ENCODE data around the gene CLTC. TPM values are rescaled to one million over a fixed set of nuclear protein-coding genes. Genes with fewer than 3 reads are reported as not detected.

The CLTC gene
- total and polyA plus RNA-seq, 2 donors from 2014 or later, result 213 to 259 TPM

DNA sequence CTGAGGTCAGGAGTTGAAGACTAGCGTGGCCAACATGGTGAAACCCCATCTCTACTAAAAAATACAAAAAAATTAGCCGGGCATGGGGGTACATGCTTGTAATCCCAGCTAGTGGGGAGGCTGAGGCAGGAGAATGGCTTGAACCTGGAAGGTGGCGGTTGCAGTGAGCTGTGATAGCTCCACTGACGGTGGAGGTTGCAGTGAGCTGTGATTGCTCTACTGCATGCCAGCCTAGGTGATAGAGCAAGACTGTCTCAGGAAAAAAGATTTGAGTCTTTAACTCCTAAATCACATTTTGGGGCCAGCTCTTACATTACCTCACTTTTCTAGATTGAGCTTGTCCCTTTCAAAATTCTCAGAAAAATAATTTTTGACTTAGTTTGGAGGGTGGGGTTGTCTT, 102.9 kb downstream of the CLTC start:
- Histone ChIP-seq H3K4me1 (ENCODE audit: control insufficient read depth in 2 of 3, insufficient read depth in 2 of 3, low read depth in 1 of 3, low read length in 3 of 3) (no peaks in the 10 kb centered on the region), H3K4me3 (ENCODE audit: low read length in 3 of 3) (no peak overlapping the region), H3K27ac (ENCODE audit: low read depth in 2 of 2, low read length in 2 of 2) (no peak overlapping the region), H3K9me3 (ENCODE audit: control insufficient read depth in 2 of 3, insufficient read depth in 1 of 3, low read length in 3 of 3) (no peaks in the 10 kb centered on the region), H3K27me3 (ENCODE audit: control insufficient read depth, insufficient read depth, low read length) (no peaks in the 10 kb centered on the region), H3K9ac (ENCODE audit: low read length in 3 of 3) (no peak overlapping the region), H3K36me3 (ENCODE audit: control insufficient read depth in 2 of 3, insufficient read depth in 3 of 3, low read length in 3 of 3) (no peaks in the 10 kb centered on the region)
- no peak for FAIRE-seq
- TF ChIP-seq, protein P1, sequence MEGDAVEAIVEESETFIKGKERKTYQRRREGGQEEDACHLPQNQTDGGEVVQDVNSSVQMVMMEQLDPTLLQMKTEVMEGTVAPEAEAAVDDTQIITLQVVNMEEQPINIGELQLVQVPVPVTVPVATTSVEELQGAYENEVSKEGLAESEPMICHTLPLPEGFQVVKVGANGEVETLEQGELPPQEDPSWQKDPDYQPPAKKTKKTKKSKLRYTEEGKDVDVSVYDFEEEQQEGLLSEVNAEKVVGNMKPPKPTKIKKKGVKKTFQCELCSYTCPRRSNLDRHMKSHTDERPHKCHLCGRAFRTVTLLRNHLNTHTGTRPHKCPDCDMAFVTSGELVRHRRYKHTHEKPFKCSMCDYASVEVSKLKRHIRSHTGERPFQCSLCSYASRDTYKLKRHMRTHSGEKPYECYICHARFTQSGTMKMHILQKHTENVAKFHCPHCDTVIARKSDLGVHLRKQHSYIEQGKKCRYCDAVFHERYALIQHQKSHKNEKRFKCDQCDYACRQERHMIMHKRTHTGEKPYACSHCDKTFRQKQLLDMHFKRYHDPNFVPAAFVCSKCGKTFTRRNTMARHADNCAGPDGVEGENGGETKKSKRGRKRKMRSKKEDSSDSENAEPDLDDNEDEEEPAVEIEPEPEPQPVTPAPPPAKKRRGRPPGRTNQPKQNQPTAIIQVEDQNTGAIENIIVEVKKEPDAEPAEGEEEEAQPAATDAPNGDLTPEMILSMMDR (IDR thresholded peaks at IDR 0.05; ENCODE audit: borderline replicate concordance, extremely low read depth, insufficient read depth), result no peak
- intact Hi-C loops (cut with DNase I), result no loop called here
- DNase-seq, result no peak

- Histone ChIP-seq H3K4me1 (ENCODE audit: control insufficient read depth in 2 of 3, insufficient read depth in 2 of 3, low read depth in 1 of 3, low read length in 3 of 3) (no peaks in the 10 kb centered on the region), H3K27me3 (ENCODE audit: control insufficient read depth, insufficient read depth, low read length) (no peaks in the 10 kb centered on the region), H3K9ac (ENCODE audit: low read length in 3 of 3) (no peak overlapping the region), H3K9me3 (ENCODE audit: control insufficient read depth in 2 of 3, insufficient read depth in 1 of 3, low read length in 3 of 3) (no peaks in the 10 kb centered on the region), H3K4me3 (ENCODE audit: low read length in 3 of 3) (no peak overlapping the region), H3K27ac (ENCODE audit: low read depth in 2 of 2, low read length in 2 of 2) (no peak overlapping the region), H3K36me3 (ENCODE audit: control insufficient read depth in 2 of 3, insufficient read depth in 3 of 3, low read length in 3 of 3) (no peaks in the 10 kb centered on the region)
- DNase-seq, result no peak
- TF ChIP-seq, protein P1 (IDR thresholded peaks at IDR 0.05; ENCODE audit: borderline replicate concordance, extremely low read depth, insufficient read depth), result no peak
- FAIRE-seq, result no peak
- intact Hi-C loops (cut with DNase I), result no loop called here
These were observed 103.3 kb downstream of the CLTC start for GRCh38 chr17:59723041-59723440.

GRCh38 chr17:59723607-59724006, 103.9 kb downstream of the CLTC start:
- Histone ChIP-seq H3K9ac (ENCODE audit: low read length in 3 of 3) (no peak overlapping the region), H3K9me3 (ENCODE audit: control insufficient read depth in 2 of 3, insufficient read depth in 1 of 3, low read length in 3 of 3) (no peaks in the 10 kb centered on the region), H3K27me3 (ENCODE audit: control insufficient read depth, insufficient read depth, low read length) (no peaks in the 10 kb centered on the region), H3K27ac (ENCODE audit: low read depth in 2 of 2, low read length in 2 of 2) (no peak overlapping the region), H3K4me1 (ENCODE audit: control insufficient read depth in 2 of 3, insufficient read depth in 2 of 3, low read depth in 1 of 3, low read length in 3 of 3) (no peaks in the 10 kb centered on the region), H3K36me3 (ENCODE audit: control insufficient read depth in 2 of 3, insufficient read depth in 3 of 3, low read length in 3 of 3) (no peaks in the 10 kb centered on the region), H3K4me3 (ENCODE audit: low read length in 3 of 3) (no peak overlapping the region)
- DNase-seq (no peak), FAIRE-seq (no peak)
- intact Hi-C loops (cut with DNase I), result no loop called here
- TF ChIP-seq, protein P1 (IDR thresholded peaks at IDR 0.05; ENCODE audit: borderline replicate concordance, extremely low read depth, insufficient read depth), result no peak

- no peak overlapping the region for H3K27ac ChIP-seq (ENCODE audit: low read depth in 2 of 2, low read length in 2 of 2)
- FAIRE-seq, result no peak
These were observed 106.0 kb downstream of the CLTC start for GRCh38 chr17:59725691-59726090.

More at GRCh38 chr17:59725691-59726090, 106.0 kb downstream of the CLTC start:
- Histone ChIP-seq H3K9ac (ENCODE audit: low read length in 3 of 3) (no peak overlapping the region), H3K4me3 (ENCODE audit: low read length in 3 of 3) (no peak overlapping the region), H3K9me3 (ENCODE audit: control insufficient read depth in 2 of 3, insufficient read depth in 1 of 3, low read length in 3 of 3) (no peaks in the 10 kb centered on the region), H3K27me3 (ENCODE audit: control insufficient read depth, insufficient read depth, low read length) (no peaks in the 10 kb centered on the region), H3K4me1 (ENCODE audit: control insufficient read depth in 2 of 3, insufficient read depth in 2 of 3, low read depth in 1 of 3, low read length in 3 of 3) (no peaks in the 10 kb centered on the region), H3K36me3 (ENCODE audit: control insufficient read depth in 2 of 3, insufficient read depth in 3 of 3, low read length in 3 of 3) (no peaks in the 10 kb centered on the region)
- intact Hi-C loops (cut with DNase I), result no loop called here
- TF ChIP-seq, protein P1 (IDR thresholded peaks at IDR 0.05; ENCODE audit: borderline replicate concordance, extremely low read depth, insufficient read depth), result no peak
- no peak for DNase-seq
